Activated CD8-positive, alpha-beta memory T cell treated with anti-CD3 and anti-CD28 coated beads, Interleukin-2, amount 50 U/mL, for 24 hours (primary cell): ENCODE results near the gene LRBA.

ENCODE experiments used
- DNase-seq: peaks from one replicate; pipeline ENCODE4 v3.0.0-alpha.2; 2020; ENCODE audit errors: extremely low read depth

The LRBA gene

GRCh38 chr4:150247184-150247583 is 767.9 kb downstream of the LRBA start:
- no peak for DNase-seq

GRCh38 chr4:150244600-150244999 is 770.5 kb downstream of the LRBA start:
- DNase-seq, result no peak

GRCh38 chr4:150243932-150244331 is 771.2 kb downstream of the LRBA start:
- DNase-seq, result no peak

- no peak for DNase-seq
These were observed 772.1 kb downstream of the LRBA start for GRCh38 chr4:150242820-150243458.

- DNase-seq, result no peak
These were observed 775.1 kb downstream of the LRBA start for GRCh38 chr4:150240011-150240410.

GRCh38 chr4:150238591-150238990 is 776.5 kb downstream of the LRBA start:
- no peak for DNase-seq

GRCh38 chr4:150237110-150237872 is 777.8 kb downstream of the LRBA start:
- DNase-seq, result no peak

DNA sequence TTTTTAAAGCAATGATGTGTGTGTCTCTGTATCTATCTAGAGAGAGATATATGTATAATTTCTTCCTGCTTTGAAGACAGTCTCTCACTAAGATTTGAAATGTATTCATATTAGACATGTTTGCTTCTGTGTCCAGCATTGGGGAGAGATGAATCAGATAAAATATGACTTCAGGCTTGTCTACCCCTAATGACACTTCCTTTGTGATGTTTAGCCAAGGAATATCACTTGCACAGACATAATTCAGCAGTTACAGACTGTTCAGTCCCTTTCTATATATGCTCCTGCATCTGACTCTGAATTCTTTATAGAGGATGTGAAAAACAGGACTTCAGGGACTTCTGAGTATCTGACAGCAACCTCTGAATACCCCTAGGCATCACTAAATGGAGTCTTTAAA is 778.5 kb downstream of the LRBA start:
- DNase-seq, result no peak

GRCh38 chr4:150235808-150236271 is 779.2 kb downstream of the LRBA start:
- no peak for DNase-seq

GRCh38 chr4:150235317-150235716 is 779.8 kb downstream of the LRBA start:
- no peak for DNase-seq

- no peak for DNase-seq
These were observed 780.8 kb downstream of the LRBA start for GRCh38 chr4:150234246-150234645.

GRCh38 chr4:150232029-150232428 is 783.1 kb downstream of the LRBA start:
- no peak for DNase-seq

DNA sequence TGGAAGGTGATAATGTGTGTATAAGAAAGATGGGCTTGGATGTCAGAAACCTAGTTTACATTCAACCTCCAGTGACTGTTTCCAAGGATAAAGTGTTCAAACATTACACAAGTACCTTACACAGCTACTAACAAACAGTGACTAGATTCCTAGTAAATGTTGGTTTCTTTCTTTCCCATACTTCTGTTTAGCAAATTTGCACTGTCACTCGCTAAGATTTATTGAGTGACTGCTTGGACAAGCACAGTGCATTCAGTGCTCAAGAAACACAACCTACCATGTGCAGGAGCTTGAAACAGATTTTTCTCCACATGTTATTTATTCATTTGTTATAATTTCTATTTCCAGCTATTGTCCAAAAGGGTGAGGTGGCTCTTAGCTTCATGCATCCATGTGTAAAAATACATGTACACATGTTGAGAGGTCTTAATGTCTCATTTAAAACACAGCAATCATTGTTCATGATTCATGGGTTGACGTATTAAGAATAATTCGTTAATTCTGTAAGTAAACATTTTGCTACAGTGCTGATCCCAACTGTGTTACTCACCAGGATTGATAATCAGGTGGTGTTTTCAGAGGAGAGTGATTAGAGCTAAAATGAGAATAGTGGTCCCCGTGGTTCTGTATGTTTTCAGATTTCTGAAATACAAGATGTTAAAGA is 783.8 kb downstream of the LRBA start:
- no peak for DNase-seq

DNA sequence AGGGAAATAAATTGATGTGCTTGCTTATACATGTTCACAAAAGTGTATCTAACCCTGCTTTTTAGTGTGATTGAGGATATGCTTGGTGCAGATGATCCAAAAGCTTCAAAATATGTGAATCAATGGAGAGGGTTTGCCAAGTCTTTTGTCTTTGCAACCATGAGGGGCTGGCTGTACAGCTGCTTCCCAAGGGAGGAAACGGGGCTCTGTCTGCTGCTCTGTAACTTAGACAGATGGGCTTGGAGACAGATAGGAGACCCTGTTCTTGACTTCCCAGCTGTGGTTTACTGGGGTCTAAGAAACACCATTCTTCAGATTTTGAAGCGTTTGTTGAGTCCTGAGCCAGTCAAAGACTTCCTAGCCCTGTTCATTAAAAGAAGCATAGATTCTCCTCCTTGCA is 784.5 kb downstream of the LRBA start:
- DNase-seq, result no peak

GRCh38 chr4:150229520-150229919 is 785.6 kb downstream of the LRBA start:
- DNase-seq, result no peak

- no peak for DNase-seq
These were observed 790.0 kb downstream of the LRBA start for GRCh38 chr4:150224896-150225591.

DNA sequence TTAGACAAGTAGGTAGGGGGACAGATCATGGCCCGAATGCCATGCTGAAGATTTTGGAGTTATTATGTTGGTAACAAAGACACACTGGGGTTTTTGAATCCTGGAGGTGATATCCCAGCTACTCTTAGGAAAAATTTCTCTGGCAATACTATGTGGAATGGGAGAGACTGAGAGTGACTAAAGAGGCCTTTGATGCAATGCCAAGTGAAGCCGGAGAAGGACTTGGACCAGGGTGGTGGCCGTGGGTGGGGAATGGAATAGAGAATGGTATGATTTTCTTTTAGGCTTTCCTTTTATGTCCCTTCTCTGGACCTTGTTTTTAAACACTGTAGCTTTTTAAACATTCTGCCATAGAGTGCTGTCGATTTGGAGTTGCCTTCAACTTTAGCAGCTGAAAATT is 795.2 kb downstream of the LRBA start:
- no peak for DNase-seq

GRCh38 chr4:150218447-150218846 is 796.6 kb downstream of the LRBA start:
- DNase-seq, result no peak

GRCh38 chr4:150217808-150218207 is 797.3 kb downstream of the LRBA start:
- no peak for DNase-seq

GRCh38 chr4:150217192-150217591 is 797.9 kb downstream of the LRBA start:
- no peak for DNase-seq

- no peak for DNase-seq
These were observed 798.4 kb downstream of the LRBA start for GRCh38 chr4:150216726-150217125.

DNA sequence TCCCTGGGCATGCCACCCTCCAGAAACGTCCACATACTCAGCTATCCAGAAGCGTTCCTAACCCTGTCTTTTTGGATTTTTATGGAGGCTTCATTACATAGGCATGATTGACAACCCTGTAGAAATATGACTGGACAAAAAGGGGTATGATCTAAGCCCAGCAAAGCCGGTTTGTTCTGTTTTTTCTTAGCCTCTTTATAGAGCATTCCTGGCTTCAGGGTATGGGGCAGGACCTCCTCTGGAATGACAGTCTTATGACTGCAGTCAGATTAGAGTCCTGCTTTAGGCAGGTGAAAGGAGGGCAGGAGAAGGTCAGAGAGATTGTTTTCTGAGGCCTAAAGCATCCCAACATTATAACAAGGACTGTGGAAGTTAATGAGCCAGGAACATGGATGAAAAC is 799.5 kb downstream of the LRBA start:
- no peak for DNase-seq
